ENCODE measurements around the gene JKAMP.

DNA sequence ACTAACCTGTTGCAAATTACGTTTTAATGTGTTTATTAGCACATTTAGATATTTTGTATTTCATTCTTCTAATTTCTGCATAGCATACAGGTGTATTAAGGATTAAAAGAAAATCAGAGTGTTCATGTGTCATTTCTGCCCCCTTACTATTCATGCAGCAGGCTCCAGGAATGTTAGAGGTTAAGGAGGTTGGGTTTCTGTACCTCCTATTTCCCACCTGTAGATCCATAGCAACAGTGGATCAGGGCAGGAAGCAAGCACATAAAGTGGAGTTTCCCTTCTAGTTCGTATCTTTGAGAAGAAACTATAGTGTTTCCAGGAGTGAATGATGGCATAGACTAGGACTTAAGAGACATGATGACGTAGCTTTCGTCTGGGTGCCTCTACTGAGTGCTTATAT, 18.9 kb downstream of the JKAMP start:
- TF ChIP-seq, protein P1, sequence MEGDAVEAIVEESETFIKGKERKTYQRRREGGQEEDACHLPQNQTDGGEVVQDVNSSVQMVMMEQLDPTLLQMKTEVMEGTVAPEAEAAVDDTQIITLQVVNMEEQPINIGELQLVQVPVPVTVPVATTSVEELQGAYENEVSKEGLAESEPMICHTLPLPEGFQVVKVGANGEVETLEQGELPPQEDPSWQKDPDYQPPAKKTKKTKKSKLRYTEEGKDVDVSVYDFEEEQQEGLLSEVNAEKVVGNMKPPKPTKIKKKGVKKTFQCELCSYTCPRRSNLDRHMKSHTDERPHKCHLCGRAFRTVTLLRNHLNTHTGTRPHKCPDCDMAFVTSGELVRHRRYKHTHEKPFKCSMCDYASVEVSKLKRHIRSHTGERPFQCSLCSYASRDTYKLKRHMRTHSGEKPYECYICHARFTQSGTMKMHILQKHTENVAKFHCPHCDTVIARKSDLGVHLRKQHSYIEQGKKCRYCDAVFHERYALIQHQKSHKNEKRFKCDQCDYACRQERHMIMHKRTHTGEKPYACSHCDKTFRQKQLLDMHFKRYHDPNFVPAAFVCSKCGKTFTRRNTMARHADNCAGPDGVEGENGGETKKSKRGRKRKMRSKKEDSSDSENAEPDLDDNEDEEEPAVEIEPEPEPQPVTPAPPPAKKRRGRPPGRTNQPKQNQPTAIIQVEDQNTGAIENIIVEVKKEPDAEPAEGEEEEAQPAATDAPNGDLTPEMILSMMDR (IDR thresholded peaks at IDR 0.05): no peak
- TF ChIP-seq POLR2A (IDR thresholded peaks at IDR 0.05) (no peak), POLR2AphosphoS5 (IDR thresholded peaks at IDR 0.05) (no peak)
